ENCODE data around the gene IDI2.
"Not testable (repeated sequence)": the region's sequence is repeated elsewhere in the genome, so short reads cannot be mapped to it uniquely, and the experiment has no call there.

Gene IDI2

GRCh38 chr10:1045415-1045814 lies 19.8 kb upstream of the IDI2 start:
- no peak for DNase-seq

GRCh38 chr10:1044964-1045363 lies 19.3 kb upstream of the IDI2 start:
- DNase-seq: no peak

- no peak for DNase-seq
Observed at GRCh38 chr10:1044146-1044545, 18.5 kb upstream of the IDI2 start.

- DNase-seq: no peak
Observed at GRCh38 chr10:1043532-1043995, 17.9 kb upstream of the IDI2 start.

- DNase-seq: no peak
Observed at GRCh38 chr10:1041514-1041913, 15.9 kb upstream of the IDI2 start.

- DNase-seq: no peak
Observed at GRCh38 chr10:1040133-1040532, 14.5 kb upstream of the IDI2 start.

- DNase-seq: not testable (repeated sequence)
Observed at GRCh38 chr10:1038769-1039168, 13.1 kb upstream of the IDI2 start.

- no peak for DNase-seq
Observed at GRCh38 chr10:1037098-1037497, 11.4 kb upstream of the IDI2 start.

- DNase-seq: no peak
Observed at GRCh38 chr10:1036341-1036791, 10.7 kb upstream of the IDI2 start.

GRCh38 chr10:1035201-1035600 lies 9.5 kb upstream of the IDI2 start:
- no peak for DNase-seq

GRCh38 chr10:1034758-1035157 lies 9.1 kb upstream of the IDI2 start:
- DNase-seq: no peak

GRCh38 chr10:1033601-1034000 lies 7.9 kb upstream of the IDI2 start:
- DNase-seq: no peak

GRCh38 chr10:1029838-1030237 lies 4.2 kb upstream of the IDI2 start:
- no peak for DNase-seq

- no peak for DNase-seq
Observed at GRCh38 chr10:1026578-1026977, 919 bp upstream of the IDI2 start.

GRCh38 chr10:1024103-1024502 lies 1.6 kb downstream of the IDI2 start:
- DNase-seq: no peak

- DNase-seq: no peak
Observed at GRCh38 chr10:1022413-1022812, 3.2 kb downstream of the IDI2 start.

- DNase-seq: no peak
Observed at GRCh38 chr10:1020958-1021357, 4.7 kb downstream of the IDI2 start.

GRCh38 chr10:1020460-1020859 lies 5.2 kb downstream of the IDI2 start:
- no peak for DNase-seq

GRCh38 chr10:1019362-1019761 lies 6.3 kb downstream of the IDI2 start:
- no peak for DNase-seq

- DNase-seq: no peak
Observed at GRCh38 chr10:1015688-1016087, 10.0 kb downstream of the IDI2 start.

GRCh38 chr10:1011696-1012095 lies 14.0 kb downstream of the IDI2 start:
- DNase-seq: no peak

- DNase-seq: no peak
Observed at GRCh38 chr10:1010703-1011102, 15.0 kb downstream of the IDI2 start.

- DNase-seq: not testable (repeated sequence)
Observed at GRCh38 chr10:1009947-1010346, 15.7 kb downstream of the IDI2 start.

- DNase-seq: no peak
Observed at GRCh38 chr10:1009071-1009494, 16.6 kb downstream of the IDI2 start.

- DNase-seq: no peak
Observed at GRCh38 chr10:1007583-1007982, 18.1 kb downstream of the IDI2 start.

GRCh38 chr10:1006573-1006972 lies 19.1 kb downstream of the IDI2 start:
- DNase-seq: no peak
